DOHH2 (cell line): ENCODE data around the gene ONECUT1.

Experiments used
- H3F3A ChIP-seq: fragments of 200-600 bp; sonication (generic), shearing (Covaris generic); 2 replicates; pipeline ENCODE4 v1.6.0; 2016; ENCODE audit warnings: antibody characterized with exemption, mild to moderate bottlenecking; ENCODE audit not compliant: control insufficient read depth, insufficient read depth
- H3K27ac ChIP-seq: fragments of 200-600 bp; sonication (generic); 2 replicates; pipeline ENCODE4 v1.5.1; 2014; ENCODE audit warnings: low read depth, mild to moderate bottlenecking, low read length, moderate library complexity
- H3K27me3 ChIP-seq: fragments of 200-600 bp; sonication (generic); 2 replicates; pipeline ENCODE4 v1.6.1; 2014; ENCODE audit warnings: mild to moderate bottlenecking, low read length, mixed read lengths; ENCODE audit not compliant: control insufficient read depth
- H3K36me3 ChIP-seq: fragments of 200-600 bp; sonication (generic); 2 replicates; pipeline ENCODE4 v1.6.1; 2014; ENCODE audit warnings: mild to moderate bottlenecking, low read length, moderate library complexity, mixed read lengths; ENCODE audit not compliant: control insufficient read depth
- H3K4me1 ChIP-seq: fragments of 200-600 bp; sonication (generic); 2 replicates; pipeline ENCODE4 v1.6.1; 2014; ENCODE audit warnings: mild to moderate bottlenecking, low read length, mixed read lengths; ENCODE audit not compliant: control insufficient read depth
- H3K4me2 ChIP-seq: fragments of 200-600 bp; sonication (generic); 2 replicates; pipeline ENCODE4 v1.6.0; 2014; ENCODE audit warnings: mild to moderate bottlenecking, low read length, moderate library complexity
- H3K4me3 ChIP-seq: fragments of 200-600 bp; sonication (generic); 2 replicates; pipeline ENCODE4 v1.5.1; 2014; ENCODE audit warnings: mild to moderate bottlenecking, low read length, mixed read lengths
- H3K79me2 ChIP-seq: fragments of 200-600 bp; sonication (generic); 2 replicates; pipeline ENCODE4 v1.6.1; 2014; ENCODE audit warnings: mild to moderate bottlenecking, low read length, mixed read lengths; ENCODE audit not compliant: control insufficient read depth
- H3K9me2 ChIP-seq: fragments of 200-600 bp; sonication (generic); replicated peaks from 2 replicates; pipeline ENCODE4 v1.6.1; 2014; ENCODE audit warnings: mild to moderate bottlenecking, low read length, mixed read lengths; ENCODE audit not compliant: control insufficient read depth
- H3K9me3 ChIP-seq: fragments of 200-600 bp; sonication (generic); 2 replicates; pipeline ENCODE4 v1.6.1; 2014; ENCODE audit warnings: antibody characterized with exemption, low read length, mixed read lengths; ENCODE audit not compliant: control insufficient read depth, insufficient read depth
- H4K20me1 ChIP-seq: fragments of 200-600 bp; sonication (generic); 2 replicates; pipeline ENCODE4 v1.6.0; 2014; ENCODE audit warnings: low read depth, mild to moderate bottlenecking, antibody characterized with exemption, low read length, moderate library complexity; ENCODE audit not compliant: control insufficient read depth, insufficient read depth
- CTCF ChIP-seq: fragments of 200-600 bp; sonication (generic); IDR thresholded peaks from one replicate; pipeline ENCODE4 v1.5.1; 2014; ENCODE audit warnings: antibody characterized with exemption, mild to moderate bottlenecking, low read depth, low read length; ENCODE audit not compliant: poor library complexity, severe bottlenecking
- EZH2phosphoT487 ChIP-seq: fragments of 200-600 bp; sonication (generic); IDR thresholded peaks from 2 replicates; pipeline ENCODE4 v1.6.1; 2017; ENCODE audit warnings: borderline replicate concordance, mild to moderate bottlenecking, antibody characterized with exemption, low read length, moderate library complexity, mixed read lengths

Gene ONECUT1

GRCh38 chr15:52790941-52791751 lies 1.0 kb upstream of the ONECUT1 start:
- Histone ChIP-seq H3K4me2 (peak overlapping the region; percentile 95), H3K27ac (no peak overlapping the region), H3K9me3 (no peaks in the 10 kb centered on the region), H3K79me2 (no peaks in the 10 kb centered on the region), H3K9me2 (no peaks in the 10 kb centered on the region), H3K4me3 (peak overlapping the region; percentile 80), H3K4me1 (peaks cover 20% of the 10 kb centered on the region), H3K27me3 (peaks cover 20% of the 10 kb centered on the region), H4K20me1 (no peaks in the 10 kb centered on the region), H3F3A (no peaks in the 10 kb centered on the region), H3K36me3 (no peaks in the 10 kb centered on the region)
- no peak for TF ChIP-seq EZH2phosphoT487
- TF ChIP-seq CTCF, result no peak

DNA sequence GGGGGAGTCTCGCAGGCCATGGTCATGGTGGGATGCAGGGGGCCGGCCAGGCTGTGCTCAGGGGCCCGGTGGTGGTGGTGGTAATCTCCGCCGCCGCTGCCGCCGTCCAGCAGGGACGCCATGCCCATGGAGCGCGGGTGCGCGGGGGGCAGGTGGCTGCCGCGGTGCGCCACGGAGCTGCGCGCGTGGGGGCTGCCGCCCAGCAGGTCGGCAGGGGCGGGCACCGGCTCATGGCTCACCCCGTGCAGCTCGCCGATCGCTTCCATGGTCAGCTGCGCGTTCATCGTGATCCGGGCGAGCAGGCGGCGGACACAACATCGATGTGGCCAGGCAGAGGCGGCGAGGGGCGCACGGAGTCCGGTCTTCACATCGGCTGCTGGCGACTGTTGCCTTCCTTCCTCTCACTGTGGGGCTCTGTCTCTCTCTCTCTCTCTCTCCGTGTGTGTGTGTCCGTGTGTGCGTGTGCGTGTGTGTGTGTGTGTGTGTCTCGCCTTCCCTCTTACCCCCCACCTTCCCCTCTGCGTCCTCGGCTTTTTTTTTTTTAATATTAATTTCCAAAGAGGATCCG lies 451 bp downstream of the ONECUT1 start:
- no peaks in the 10 kb centered on the region for H3K9me3 ChIP-seq
- H3K36me3 ChIP-seq, result no peaks in the 10 kb centered on the region
- H3K27ac ChIP-seq, result no peak overlapping the region
- H3K4me1 ChIP-seq, result peaks cover 20% of the 10 kb centered on the region
- H3K79me2 ChIP-seq, result no peaks in the 10 kb centered on the region
- H3F3A ChIP-seq, result no peaks in the 10 kb centered on the region
- no peaks in the 10 kb centered on the region for H3K9me2 ChIP-seq
- H3K4me2 ChIP-seq, result peak overlapping the region; percentile 95
- H3K27me3 ChIP-seq, result peaks cover 22% of the 10 kb centered on the region
- TF ChIP-seq EZH2phosphoT487, result no peak
- TF ChIP-seq CTCF, result no peak
- H4K20me1 ChIP-seq, result no peaks in the 10 kb centered on the region
- peak overlapping the region; percentile 80 for H3K4me3 ChIP-seq

DNA sequence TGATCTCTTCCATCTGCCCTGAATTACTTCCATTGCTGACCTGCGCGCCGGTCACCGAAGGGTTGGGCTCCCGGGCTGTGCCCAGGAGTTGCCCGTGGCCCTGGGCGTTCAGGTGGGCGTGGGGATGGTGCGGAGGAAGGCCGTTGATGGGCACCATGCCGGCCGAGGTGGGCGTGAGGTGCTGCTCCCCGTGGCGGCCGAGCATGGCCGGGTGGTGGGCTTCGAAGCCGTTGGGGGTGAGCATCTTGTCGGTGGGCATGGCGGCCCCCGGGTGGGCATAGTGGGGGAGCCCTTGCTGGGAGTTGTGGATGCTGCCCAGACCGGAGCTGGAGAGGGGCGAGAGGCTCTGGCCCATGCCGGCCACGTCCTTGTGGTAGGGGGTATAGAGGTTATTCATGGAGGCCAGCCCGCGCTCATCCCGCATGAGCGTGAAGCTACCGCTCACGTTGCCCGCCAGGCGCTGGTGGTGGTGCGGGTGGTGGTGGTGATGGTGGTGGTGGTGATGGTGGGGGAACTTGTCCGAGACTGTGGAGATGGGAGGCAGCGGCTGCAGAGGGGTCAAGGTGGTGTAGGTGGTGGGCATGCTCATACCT lies 1.0 kb downstream of the ONECUT1 start:
- H3K9me2 ChIP-seq, result no peaks in the 10 kb centered on the region
- no peaks in the 10 kb centered on the region for H3K9me3 ChIP-seq
- H3K27ac ChIP-seq, result no peak overlapping the region

More for the DNA sequence above, 1.0 kb downstream of the ONECUT1 start:
- TF ChIP-seq CTCF (no peak), EZH2phosphoT487 (no peak)
- H3K4me3 ChIP-seq, result peak overlapping the region; percentile 80
- peaks cover 20% of the 10 kb centered on the region for H3K4me1 ChIP-seq
- no peaks in the 10 kb centered on the region for H3F3A ChIP-seq
- peaks cover 27% of the 10 kb centered on the region for H3K27me3 ChIP-seq
- H3K36me3 ChIP-seq, result no peaks in the 10 kb centered on the region
- H4K20me1 ChIP-seq, result no peaks in the 10 kb centered on the region
- H3K79me2 ChIP-seq, result no peaks in the 10 kb centered on the region
- H3K4me2 ChIP-seq, result peak overlapping the region; percentile 95
